Muscle of leg (tissue), 11 donors: ENCODE measurements around the gene ASS1. TPM values are rescaled to one million over a fixed set of nuclear protein-coding genes. Genes with fewer than 3 reads are reported as not detected.
A peak's percentile ranks its signal among the peaks of the same experiment; 100 is the strongest.

Experiments used
- DNase-seq: peaks from one replicate; pipeline ENCODE4 v3.0.0; 2013
- H3K27ac ChIP-seq: one replicate; pipeline ENCODE4 v1.5.1; 2013; ENCODE audit warnings: mild to moderate bottlenecking, low read length, control low read depth
- H3K27me3 ChIP-seq: one replicate; pipeline ENCODE4 v1.6.1; 2013; ENCODE audit warnings: low read length; ENCODE audit not compliant: control insufficient read depth, insufficient read depth
- H3K36me3 ChIP-seq: one replicate; pipeline ENCODE4 v1.6.1; 2013; ENCODE audit warnings: low read length; ENCODE audit not compliant: control insufficient read depth, insufficient read depth
- H3K4me1 ChIP-seq: one replicate; pipeline ENCODE4 v1.6.1; 2013; ENCODE audit warnings: low read length; ENCODE audit not compliant: control insufficient read depth, insufficient read depth
- H3K4me3 ChIP-seq: one replicate; pipeline ENCODE4 v1.5.1; 2013; ENCODE audit warnings: low read length, control low read depth
- H3K9me3 ChIP-seq: replicated peaks from 2 replicates; pipeline ENCODE4 v1.6.1; 2013; ENCODE audit warnings: low read depth, low read length; ENCODE audit not compliant: control insufficient read depth
- WGBS: methylation state at CpG from one replicate; pipeline ENCODE4 v1.1.5; 2013; ENCODE audit warnings: missing lambda C conversion rate; ENCODE audit not compliant: insufficient coverage; 5-methylcytosine and 5-hydroxymethylcytosine counted together
- polyA plus RNA-seq, 8 donors: library from polyadenylated mRNA; unstranded; fragments of 120-200 nt; gene quantifications; one replicate each; pipeline versions ENCODE4 v1.2.1 to v1.2.3, GENCODE V29; 2013; ENCODE audit warnings: inconsistent platforms in 1 of 8, low replicate concordance in 1 of 8; ENCODE audit not compliant: insufficient read length in 8 of 8, insufficient read depth in 1 of 8
- total RNA-seq: library from RNA; stranded (reverse); fragments of 120-200 nt; gene quantifications from one replicate; pipeline ENCODE4 v1.2.4, GENCODE V29; 2013

ASS1 gene
- total and polyA plus RNA-seq, 9 donors: 36.4 to 72.7 (median 52.9) TPM

DNA sequence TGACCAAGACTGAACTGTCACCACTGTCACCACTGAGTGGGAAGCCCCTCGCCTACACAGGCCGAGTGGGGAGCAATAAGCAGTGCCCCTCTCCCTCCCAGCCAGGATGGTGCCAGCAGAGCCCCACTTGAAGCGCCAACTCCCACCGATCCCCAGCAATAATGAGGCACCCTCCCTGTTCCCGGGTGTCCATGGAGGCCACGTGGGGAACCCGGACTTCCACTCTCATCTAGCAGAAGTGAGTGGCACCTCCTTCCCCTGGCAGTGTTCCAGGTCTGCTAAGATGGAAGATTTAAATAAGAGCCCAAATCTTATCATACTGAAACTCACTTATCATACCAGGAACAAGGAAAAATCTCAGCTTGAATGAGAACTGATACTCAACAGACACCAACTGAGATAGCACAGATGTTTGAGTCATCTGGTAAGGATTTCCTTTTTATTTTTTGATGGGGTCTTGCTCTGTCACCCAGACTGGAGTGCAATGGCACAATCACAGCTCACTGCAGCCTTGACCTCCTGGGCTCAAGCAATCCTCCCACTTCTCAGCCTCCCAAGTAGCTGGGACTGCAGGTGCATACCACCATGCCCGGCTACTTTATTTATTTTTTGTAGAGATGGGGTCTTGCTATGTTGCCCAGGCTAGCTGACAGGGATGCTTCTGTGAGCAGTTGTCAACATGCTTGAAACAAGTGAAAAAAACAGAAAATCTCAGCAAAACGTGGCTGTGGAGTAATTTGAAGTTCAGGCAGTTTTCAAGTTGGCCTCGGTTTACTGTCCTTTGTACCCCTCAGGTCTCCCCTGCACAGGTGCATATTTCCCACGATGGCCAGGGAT lies 29.6 kb upstream of the ASS1 start:
- no peak for DNase-seq
- peaks cover 3% of the 10 kb centered on the region for H3K27me3 ChIP-seq
- H3K36me3 ChIP-seq: no peaks in the 10 kb centered on the region
- H3K4me1 ChIP-seq: no peaks in the 10 kb centered on the region
- WGBS: 85% methylated on average over 5 of the region's 11 CpGs
- H3K9me3 ChIP-seq: no peaks in the 10 kb centered on the region
- H3K27ac ChIP-seq: no peak overlapping the region
- no peak overlapping the region for H3K4me3 ChIP-seq

DNA sequence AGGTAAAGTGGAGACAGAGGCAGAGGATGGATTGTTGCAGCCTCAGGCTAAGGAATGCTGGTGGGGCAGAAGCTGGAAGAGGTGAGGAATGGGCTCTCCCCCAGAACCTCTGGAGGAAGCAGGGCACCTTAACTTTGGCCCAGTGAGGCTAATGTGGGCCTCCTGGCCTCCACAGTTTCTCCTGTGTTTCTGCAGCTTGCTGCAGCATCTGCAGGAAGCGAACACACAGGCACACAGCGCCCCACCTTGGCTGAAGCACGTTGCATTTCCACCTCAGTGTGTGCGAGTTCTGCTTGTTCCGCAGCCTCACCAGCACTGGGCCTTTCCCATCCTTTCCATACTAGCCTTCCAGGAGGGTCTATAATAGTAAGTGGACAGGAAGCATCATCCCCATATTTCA lies 27.2 kb upstream of the ASS1 start:
- Histone ChIP-seq H3K9me3 (no peaks in the 10 kb centered on the region), H3K27ac (no peak overlapping the region), H3K4me3 (no peak overlapping the region), H3K4me1 (peaks cover 15% of the 10 kb centered on the region), H3K36me3 (no peaks in the 10 kb centered on the region), H3K27me3 (peaks cover 10% of the 10 kb centered on the region)
- no peak for DNase-seq
- whole genome bisulfite sequencing: 76% methylated on average over 3 of the region's 5 CpGs

- DNase-seq: no peak
- Histone ChIP-seq H3K4me1 (peaks cover 26% of the 10 kb centered on the region), H3K36me3 (no peaks in the 10 kb centered on the region), H3K27me3 (peaks cover 10% of the 10 kb centered on the region), H3K4me3 (no peak overlapping the region), H3K27ac (no peak overlapping the region), H3K9me3 (no peaks in the 10 kb centered on the region)
- WGBS: 97% methylated on average over 10 of the region's 18 CpGs
These were observed 26.0 kb upstream of the ASS1 start for GRCh38 chr9:130418776-130419175.

DNA sequence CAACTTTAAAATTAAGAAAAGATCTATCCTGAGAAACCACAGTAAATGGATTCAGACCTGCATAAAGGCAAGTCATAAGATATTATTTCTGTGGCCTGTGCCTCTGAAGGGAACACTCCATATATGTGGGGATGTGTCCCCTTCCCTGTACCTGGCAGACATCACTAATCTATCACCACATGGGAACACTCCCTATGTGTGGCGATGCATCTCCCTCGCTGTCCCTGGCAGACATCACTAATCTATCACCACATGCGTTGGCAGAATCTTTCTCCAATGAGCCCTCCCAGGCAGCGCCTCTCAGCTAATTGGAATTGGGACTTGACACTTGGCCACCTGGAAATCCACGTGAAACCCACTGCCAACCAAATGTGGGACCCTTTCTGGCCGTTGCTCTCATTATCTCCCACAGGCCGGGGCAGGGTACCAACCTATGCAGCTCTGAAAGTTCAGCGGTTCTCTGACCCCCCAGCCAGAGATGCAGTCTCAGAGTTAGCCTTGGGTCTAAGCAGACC lies 25.2 kb upstream of the ASS1 start:
- no peak for DNase-seq
- no peak overlapping the region for H3K4me3 ChIP-seq
- no peaks in the 10 kb centered on the region for H3K36me3 ChIP-seq
- H3K4me1 ChIP-seq: peaks cover 27% of the 10 kb centered on the region
- WGBS: 88% methylated on average over 7 of the region's 8 CpGs
- no peaks in the 10 kb centered on the region for H3K9me3 ChIP-seq
- no peak overlapping the region for H3K27ac ChIP-seq
- H3K27me3 ChIP-seq: peaks cover 10% of the 10 kb centered on the region

DNA sequence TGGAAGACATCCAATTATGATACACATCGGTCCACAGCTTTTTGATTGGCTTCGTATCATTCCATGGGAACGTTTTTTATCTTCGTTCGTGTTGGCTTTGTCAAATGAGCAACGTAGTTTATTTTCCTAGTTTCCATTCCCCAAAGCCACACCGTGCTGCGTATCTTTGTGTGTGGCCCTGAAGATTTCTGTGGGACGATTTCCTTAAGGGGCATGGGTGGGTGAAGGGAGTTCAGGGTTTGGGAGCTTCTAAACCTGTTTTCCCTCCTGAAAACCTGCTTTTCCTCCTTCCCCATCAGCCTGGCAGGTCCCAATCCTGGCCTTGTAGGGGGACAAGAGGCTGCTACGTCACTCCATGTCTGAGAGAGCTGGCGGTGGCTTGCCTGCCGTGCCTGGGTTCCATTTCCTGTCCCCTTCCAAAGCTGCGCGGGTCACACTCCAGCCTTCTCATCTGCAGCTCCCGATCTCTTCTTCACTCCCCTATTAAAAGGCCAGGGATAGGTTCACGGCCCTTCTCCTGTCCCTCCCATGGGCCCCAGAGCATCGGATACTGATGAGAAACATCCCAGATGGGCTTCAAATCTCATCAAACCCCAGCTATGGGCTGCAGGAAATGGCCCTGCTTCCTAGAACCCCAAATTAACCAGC lies 23.5 kb upstream of the ASS1 start:
- no peaks in the 10 kb centered on the region for H3K9me3 ChIP-seq
- H3K36me3 ChIP-seq: no peaks in the 10 kb centered on the region
- H3K27ac ChIP-seq: peak overlapping the region; percentile 60
- DNase-seq: no peak
- H3K4me3 ChIP-seq: no peak overlapping the region
- H3K4me1 ChIP-seq: peaks cover 28% of the 10 kb centered on the region
- WGBS: 44% methylated on average over 10 of the region's 17 CpGs
- H3K27me3 ChIP-seq: peaks cover 10% of the 10 kb centered on the region

- WGBS: 61% methylated on average over 13 of the region's 13 CpGs
- Histone ChIP-seq H3K27ac (peak overlapping the region; percentile 60), H3K9me3 (no peaks in the 10 kb centered on the region), H3K4me1 (peaks cover 32% of the 10 kb centered on the region), H3K36me3 (no peaks in the 10 kb centered on the region), H3K4me3 (no peak overlapping the region), H3K27me3 (peaks cover 10% of the 10 kb centered on the region)
- DNase-seq: peak; percentile 84
These were observed 22.9 kb upstream of the ASS1 start for GRCh38 chr9:130421802-130422276.

GRCh38 chr9:130422546-130422945 lies 22.2 kb upstream of the ASS1 start:
- no peaks in the 10 kb centered on the region for H3K9me3 ChIP-seq
- no peaks in the 10 kb centered on the region for H3K36me3 ChIP-seq
- H3K4me1 ChIP-seq: peaks cover 37% of the 10 kb centered on the region
- H3K27me3 ChIP-seq: peaks cover 10% of the 10 kb centered on the region
- H3K27ac ChIP-seq: no peak overlapping the region
- no peak overlapping the region for H3K4me3 ChIP-seq
- 80% methylated on average over 9 of the region's 10 CpGs for WGBS
- DNase-seq: no peak

DNA sequence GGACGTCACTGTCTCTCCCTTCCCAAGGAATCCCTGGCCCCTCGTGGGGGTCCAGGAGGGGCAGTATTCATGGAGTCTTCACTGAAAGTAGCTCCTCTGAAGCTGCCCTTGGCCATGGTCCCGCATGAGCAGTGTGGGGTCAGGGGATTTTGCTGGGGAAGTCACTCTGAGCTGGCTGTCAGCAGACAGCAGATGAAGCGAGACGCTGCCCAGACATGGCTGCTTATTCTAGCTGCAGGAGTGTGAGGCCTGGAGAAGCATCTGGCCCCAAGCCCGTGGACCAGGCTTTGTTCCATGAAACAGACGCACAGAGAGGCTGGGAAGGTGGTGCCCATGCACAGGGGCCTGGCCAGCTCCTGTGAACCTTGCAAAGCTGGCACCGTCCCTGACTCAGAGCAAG lies 21.5 kb upstream of the ASS1 start:
- 36% methylated on average over 8 of the region's 8 CpGs for WGBS
- no peaks in the 10 kb centered on the region for H3K9me3 ChIP-seq
- peaks cover 37% of the 10 kb centered on the region for H3K4me1 ChIP-seq
- no peak overlapping the region for H3K4me3 ChIP-seq
- no peak overlapping the region for H3K27ac ChIP-seq
- DNase-seq: peak; percentile 79
- H3K36me3 ChIP-seq: no peaks in the 10 kb centered on the region
- H3K27me3 ChIP-seq: peaks cover 10% of the 10 kb centered on the region

GRCh38 chr9:130424595-130425454 lies 19.9 kb upstream of the ASS1 start:
- H3K27ac ChIP-seq: no peak overlapping the region
- H3K27me3 ChIP-seq: peaks cover 10% of the 10 kb centered on the region
- H3K9me3 ChIP-seq: no peaks in the 10 kb centered on the region
- peaks cover 37% of the 10 kb centered on the region for H3K4me1 ChIP-seq
- H3K4me3 ChIP-seq: no peak overlapping the region
- DNase-seq: no peak
- no peaks in the 10 kb centered on the region for H3K36me3 ChIP-seq
- WGBS: 90% methylated on average over 15 of the region's 24 CpGs
